HG03045 (cell line): ENCODE data around the gene MACROD2.
"Not testable (repeated sequence)": the region's sequence is repeated elsewhere in the genome, so short reads cannot be mapped to it uniquely, and the experiment has no call there.

Experiments
- ATAC-seq: cut with Tn5 transposase; IDR thresholded peaks from one replicate; pipeline ENCODE4 v1.9.1; 2021; ENCODE audit warnings: mild to moderate bottlenecking, moderate library complexity; ENCODE audit not compliant: unreplicated experiment

MACROD2 gene

GRCh38 chr20:14245368-14245970, 250.2 kb downstream of the MACROD2 start:
- ATAC-seq = no peak

- ATAC-seq = no peak
These were observed 264.4 kb downstream of the MACROD2 start for GRCh38 chr20:14259689-14260088.

GRCh38 chr20:14260367-14260766, 265.1 kb downstream of the MACROD2 start:
- ATAC-seq = no peak

GRCh38 chr20:14264869-14265268, 269.6 kb downstream of the MACROD2 start:
- no peak for ATAC-seq

- no peak for ATAC-seq
These were observed 270.9 kb downstream of the MACROD2 start for GRCh38 chr20:14266246-14266645.

- not testable (repeated sequence) for ATAC-seq
These were observed 275.4 kb downstream of the MACROD2 start for GRCh38 chr20:14270751-14271150.

GRCh38 chr20:14282140-14282539, 286.8 kb downstream of the MACROD2 start:
- no peak for ATAC-seq

- no peak for ATAC-seq
These were observed 289.1 kb downstream of the MACROD2 start for GRCh38 chr20:14284443-14284842.

GRCh38 chr20:14288341-14289330, 293.3 kb downstream of the MACROD2 start:
- no peak for ATAC-seq

- no peak for ATAC-seq
These were observed 296.2 kb downstream of the MACROD2 start for GRCh38 chr20:14291502-14291901.

GRCh38 chr20:14295238-14295637, 299.9 kb downstream of the MACROD2 start:
- ATAC-seq = no peak

GRCh38 chr20:14295770-14296309, 300.5 kb downstream of the MACROD2 start:
- no peak for ATAC-seq

GRCh38 chr20:14299831-14300230, 304.5 kb downstream of the MACROD2 start:
- no peak for ATAC-seq

GRCh38 chr20:14303106-14303505, 307.8 kb downstream of the MACROD2 start:
- ATAC-seq = no peak

- no peak for ATAC-seq
These were observed 308.3 kb downstream of the MACROD2 start for GRCh38 chr20:14303651-14304050.

GRCh38 chr20:14304472-14304871, 309.2 kb downstream of the MACROD2 start:
- no peak for ATAC-seq

GRCh38 chr20:14307956-14308355, 312.6 kb downstream of the MACROD2 start:
- ATAC-seq = no peak

GRCh38 chr20:14310977-14311627, 315.8 kb downstream of the MACROD2 start:
- ATAC-seq = no peak

- ATAC-seq = no peak
These were observed 316.7 kb downstream of the MACROD2 start for GRCh38 chr20:14312001-14312400.

- no peak for ATAC-seq
These were observed 318.2 kb downstream of the MACROD2 start for GRCh38 chr20:14313341-14314020.

- no peak for ATAC-seq
These were observed 324.4 kb downstream of the MACROD2 start for GRCh38 chr20:14319704-14320103.
